Suprapubic skin (tissue), 4 donors: ENCODE data around the gene DCDC2C. TPM values are rescaled to one million over a fixed set of nuclear protein-coding genes. Genes with fewer than 3 reads are reported as not detected.

ENCODE experiments used
- DNase-seq, 2 donors: peaks; one replicate each; pipeline ENCODE4 v3.0.0-alpha.2; 2019; ENCODE audit warnings: low spot score in 2 of 2
- H3K27ac ChIP-seq: fragments of 200-600 bp; sonication (generic); one replicate; pipeline ENCODE4 v1.5.1; 2019
- H3K27me3 ChIP-seq: fragments of 200-600 bp; sonication (generic); one replicate; pipeline ENCODE4 v1.5.1; 2019
- H3K36me3 ChIP-seq: fragments of 200-600 bp; sonication (generic); one replicate; pipeline ENCODE4 v1.5.1; 2019
- H3K4me1 ChIP-seq: fragments of 200-600 bp; sonication (generic); one replicate; pipeline ENCODE4 v1.5.1; 2019
- H3K4me3 ChIP-seq: fragments of 200-600 bp; sonication (generic); one replicate; pipeline ENCODE4 v1.5.1; 2019; ENCODE audit warnings: mild to moderate bottlenecking
- H3K9me3 ChIP-seq: fragments of 200-600 bp; sonication (generic); one replicate; pipeline ENCODE4 v1.5.1; 2019
- EP300 ChIP-seq: sonication (generic); formaldehyde crosslinking; IDR thresholded peaks from one replicate; pipeline ENCODE4 v1.6.1; 2017; ENCODE audit warnings: antibody characterized with exemption
- POLR2A ChIP-seq, 2 donors: fragments of 450-650 bp; IDR thresholded peaks; one replicate each; pipeline ENCODE4 v1.6.1; 2017; ENCODE audit warnings: antibody characterized with exemption in 2 of 2, mild to moderate bottlenecking in 2 of 2, moderate library complexity in 2 of 2
- POLR2AphosphoS5 ChIP-seq, 3 donors: sonication (generic); formaldehyde crosslinking; IDR thresholded peaks; one replicate each; pipeline ENCODE4 v1.6.1; 2017; ENCODE audit warnings: antibody characterized with exemption in 3 of 3
- WGBS: methylation state at CpG from one replicate; pipeline ENCODE4 v1.1.5; 2018; 5-methylcytosine and 5-hydroxymethylcytosine counted together
- total RNA-seq, 4 donors: library from RNA; depleted of rRNA; stranded (reverse); fragments of >200 nt; gene quantifications; one replicate each; pipeline ENCODE4 v1.1.0, GENCODE V29; 2016
- TF ChIP-seq, protein P1 (sequence below), 2 donors: fragments of 200-600 bp in 1 of 2; fragments of 450-650 bp in 1 of 2; sonication (generic) in 1 of 2; IDR thresholded peaks; one replicate each; pipeline ENCODE4 v1.5.1; 2016 to 2019; ENCODE audit warnings: antibody characterized with exemption in 2 of 2, mild to moderate bottlenecking in 1 of 2, moderate library complexity in 1 of 2

Gene DCDC2C, protein sequence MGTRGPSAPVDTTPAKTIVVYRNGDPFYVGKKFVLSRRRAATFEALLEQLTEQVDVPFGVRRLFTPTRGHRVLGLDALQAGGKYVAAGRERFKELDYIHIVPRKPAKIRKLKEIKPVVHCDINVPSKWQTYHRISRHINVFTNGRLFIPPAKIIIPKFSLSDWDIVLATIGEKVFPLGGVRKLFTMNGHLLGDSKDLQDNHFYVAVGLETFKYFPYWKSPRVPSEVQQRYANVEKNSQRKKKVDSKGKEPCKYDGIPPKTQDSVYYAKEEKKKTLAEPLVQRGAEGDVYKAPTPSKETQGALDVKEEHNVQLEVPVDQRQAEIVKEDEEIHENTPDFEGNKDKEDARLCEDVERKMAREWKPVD
- 1 to 10 TPM in 1 of 4 donors, not detected in 3; 1.0 TPM for total RNA-seq

DNA sequence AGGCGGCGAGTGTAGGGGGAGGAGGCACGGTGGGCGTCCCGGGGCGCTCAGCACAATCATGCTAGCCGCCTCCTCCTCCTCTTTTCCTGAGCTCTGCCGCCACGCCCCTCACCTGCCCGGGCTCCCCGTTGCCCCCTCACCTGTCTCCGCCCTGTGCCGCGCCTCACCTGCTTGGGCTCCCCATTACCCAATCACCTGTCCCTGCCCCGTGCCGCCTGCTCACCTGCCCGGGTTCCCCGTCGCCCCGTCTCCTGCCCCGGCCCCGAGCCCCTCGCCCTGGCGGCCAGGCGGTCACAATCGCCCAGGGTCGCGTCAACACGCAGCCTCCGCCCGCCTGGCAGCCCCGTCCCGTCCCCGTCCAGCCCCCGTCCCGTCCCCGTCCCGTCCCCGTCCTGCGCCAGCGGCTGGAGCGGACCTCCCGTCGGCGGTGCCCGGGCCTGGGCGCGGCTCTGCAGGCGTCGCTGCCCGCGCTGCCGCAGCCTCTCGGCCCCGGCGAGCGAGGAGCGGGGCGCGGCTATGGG lies at the start of gene DCDC2C:
Gene DCDC2C (plus strand): TSS at position 340 of the 521 bp plus-strand sequence. CDS start 177 bp downstream, at position 517.
- WGBS: 9% methylated on average over 53 of the region's 60 CpGs
- no peaks in the 10 kb centered on the region for H3K36me3 ChIP-seq
- no peak for TF ChIP-seq EP300
- TF ChIP-seq, protein P1, sequence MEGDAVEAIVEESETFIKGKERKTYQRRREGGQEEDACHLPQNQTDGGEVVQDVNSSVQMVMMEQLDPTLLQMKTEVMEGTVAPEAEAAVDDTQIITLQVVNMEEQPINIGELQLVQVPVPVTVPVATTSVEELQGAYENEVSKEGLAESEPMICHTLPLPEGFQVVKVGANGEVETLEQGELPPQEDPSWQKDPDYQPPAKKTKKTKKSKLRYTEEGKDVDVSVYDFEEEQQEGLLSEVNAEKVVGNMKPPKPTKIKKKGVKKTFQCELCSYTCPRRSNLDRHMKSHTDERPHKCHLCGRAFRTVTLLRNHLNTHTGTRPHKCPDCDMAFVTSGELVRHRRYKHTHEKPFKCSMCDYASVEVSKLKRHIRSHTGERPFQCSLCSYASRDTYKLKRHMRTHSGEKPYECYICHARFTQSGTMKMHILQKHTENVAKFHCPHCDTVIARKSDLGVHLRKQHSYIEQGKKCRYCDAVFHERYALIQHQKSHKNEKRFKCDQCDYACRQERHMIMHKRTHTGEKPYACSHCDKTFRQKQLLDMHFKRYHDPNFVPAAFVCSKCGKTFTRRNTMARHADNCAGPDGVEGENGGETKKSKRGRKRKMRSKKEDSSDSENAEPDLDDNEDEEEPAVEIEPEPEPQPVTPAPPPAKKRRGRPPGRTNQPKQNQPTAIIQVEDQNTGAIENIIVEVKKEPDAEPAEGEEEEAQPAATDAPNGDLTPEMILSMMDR (IDR thresholded peaks at IDR 0.05): no peak
- TF ChIP-seq POLR2A (IDR thresholded peaks at IDR 0.05): no peak
- no peak for TF ChIP-seq POLR2AphosphoS5 (IDR thresholded peaks at IDR 0.05)
- peak within 1 kb of the TSS; percentile 24 for H3K4me3 ChIP-seq
- DNase-seq: no peak
- peaks cover 41% of the 10 kb centered on the region for H3K27me3 ChIP-seq
- no peak within 1 kb of the TSS for H3K27ac ChIP-seq
- H3K4me1 ChIP-seq: peaks cover 10% of the 10 kb centered on the region
- no peaks in the 10 kb centered on the region for H3K9me3 ChIP-seq

DNA sequence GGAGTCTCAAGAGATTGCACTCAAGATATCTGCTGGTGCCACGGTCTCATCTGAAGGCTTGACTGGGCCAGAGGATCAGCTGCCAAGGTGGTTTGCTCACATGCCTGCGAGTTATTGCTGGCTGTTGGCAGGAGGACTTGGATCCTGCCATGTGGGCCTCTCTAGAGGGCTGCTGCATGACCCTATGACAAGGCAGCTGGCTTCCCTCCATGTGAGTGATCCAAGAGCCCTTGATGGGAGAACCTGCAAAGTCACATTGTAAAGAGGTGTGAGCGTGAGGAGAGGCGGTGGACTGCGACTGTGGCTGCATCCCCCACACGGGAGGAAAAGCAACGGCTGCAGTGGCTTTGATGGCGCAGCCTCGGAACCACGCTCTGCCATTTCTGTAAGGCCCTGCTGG lies 49.4 kb upstream of the DCDC2C start:
- H3K4me1 ChIP-seq: peaks cover 11% of the 10 kb centered on the region
- no peaks in the 10 kb centered on the region for H3K36me3 ChIP-seq
- no peak overlapping the region for H3K4me3 ChIP-seq
- H3K27ac ChIP-seq: no peak overlapping the region
- no peaks in the 10 kb centered on the region for H3K9me3 ChIP-seq
- DNase-seq: no peak
- TF ChIP-seq POLR2A (IDR thresholded peaks at IDR 0.05) (no peak), POLR2AphosphoS5 (IDR thresholded peaks at IDR 0.05) (no peak), EP300 (no peak)
- TF ChIP-seq, protein P1 (IDR thresholded peaks at IDR 0.05): no peak
- peaks cover 18% of the 10 kb centered on the region for H3K27me3 ChIP-seq
- 90% methylated on average over 5 of the region's 10 CpGs for WGBS

DNA sequence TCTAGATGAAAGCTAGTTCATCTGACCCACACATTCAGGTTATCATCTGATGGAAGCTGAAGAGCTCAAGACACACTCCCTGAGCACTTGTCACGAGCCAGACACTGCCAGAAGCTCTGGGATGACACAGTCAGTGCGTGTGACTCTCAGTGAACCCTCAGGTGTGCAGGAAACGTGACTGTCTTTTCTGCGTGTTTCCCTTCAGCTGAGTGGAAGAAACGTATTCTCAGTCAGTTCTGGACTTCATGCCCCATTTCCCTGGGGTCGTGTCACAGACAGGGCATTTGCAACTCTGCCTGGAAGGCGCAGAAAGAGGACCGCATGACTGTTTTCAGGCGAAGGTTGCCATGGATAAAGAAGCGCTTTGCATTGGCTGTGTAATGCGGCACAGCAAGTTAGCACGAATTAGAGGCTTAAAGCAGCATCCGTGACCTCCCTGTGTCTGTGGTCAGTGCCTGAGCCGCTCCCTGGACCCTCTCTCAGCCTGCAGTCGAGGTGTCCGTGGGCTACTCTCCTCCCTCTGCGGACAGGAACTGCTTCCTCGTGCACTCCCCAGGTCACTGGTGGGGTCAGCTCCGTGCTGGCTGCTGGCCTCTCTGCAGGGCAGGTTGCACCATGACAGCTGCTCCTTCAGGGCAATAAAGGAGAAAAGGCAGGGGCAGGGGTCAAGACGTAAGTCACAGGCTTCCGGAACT lies 48.7 kb upstream of the DCDC2C start:
- Histone ChIP-seq H3K4me1 (peaks cover 11% of the 10 kb centered on the region), H3K27ac (no peak overlapping the region), H3K27me3 (peaks cover 18% of the 10 kb centered on the region), H3K36me3 (no peaks in the 10 kb centered on the region), H3K4me3 (no peak overlapping the region), H3K9me3 (no peaks in the 10 kb centered on the region)
- no peak for DNase-seq
- TF ChIP-seq POLR2AphosphoS5 (IDR thresholded peaks at IDR 0.05): no peak
- TF ChIP-seq POLR2A (IDR thresholded peaks at IDR 0.05): no peak
- TF ChIP-seq EP300: no peak
- TF ChIP-seq, protein P1 (IDR thresholded peaks at IDR 0.05): no peak
- 74% methylated on average over 11 of the region's 21 CpGs for WGBS

DNA sequence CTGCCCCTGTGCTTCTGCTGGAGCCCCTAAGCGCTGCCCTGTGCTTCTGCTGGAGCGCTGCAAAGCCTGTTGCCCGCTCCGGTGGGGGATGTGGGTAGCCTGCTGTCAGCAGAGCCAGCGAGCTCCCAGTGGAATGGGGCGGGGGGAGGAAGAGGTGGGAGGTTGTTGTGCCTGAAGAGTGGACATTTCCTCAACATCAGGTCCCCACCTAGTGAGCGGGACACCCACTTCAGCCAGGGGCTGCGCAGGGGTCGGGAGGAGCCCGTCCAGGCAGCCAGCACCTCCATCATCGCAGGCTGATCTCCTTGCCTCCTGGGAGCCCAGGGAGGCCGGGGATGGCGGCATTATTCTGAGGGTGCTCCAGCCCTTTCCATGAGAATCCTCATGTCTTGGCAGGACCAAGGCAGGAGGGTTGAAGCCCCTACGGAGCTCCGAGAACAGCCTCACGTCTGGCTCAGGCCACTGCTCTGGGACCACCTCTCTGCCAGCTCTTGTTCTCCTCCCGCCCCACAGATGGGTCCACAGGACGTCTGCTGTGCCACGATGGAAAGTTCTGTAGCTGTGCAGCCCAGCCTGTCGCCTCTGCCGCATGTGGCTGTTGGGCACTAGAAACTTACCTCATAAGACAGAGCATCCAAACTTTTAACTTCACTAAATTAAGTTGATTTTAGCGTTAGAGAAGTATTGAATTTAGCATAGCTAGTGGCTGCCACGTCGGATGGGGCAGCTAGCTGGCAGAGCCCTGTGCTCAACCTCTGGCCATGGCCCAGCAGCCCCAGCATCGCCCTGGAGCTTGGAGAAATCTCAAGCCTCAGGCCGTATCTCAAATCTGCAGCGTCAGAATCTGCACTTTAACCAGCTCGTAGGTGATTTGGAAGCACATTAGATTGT lies 47.3 kb upstream of the DCDC2C start:
- WGBS: 82% methylated on average over 20 of the region's 28 CpGs
- no peaks in the 10 kb centered on the region for H3K9me3 ChIP-seq

More for the DNA sequence above, 47.3 kb upstream of the DCDC2C start:
- TF ChIP-seq POLR2AphosphoS5 (IDR thresholded peaks at IDR 0.05): no peak
- Histone ChIP-seq H3K36me3 (no peaks in the 10 kb centered on the region), H3K27ac (no peak overlapping the region), H3K4me3 (no peak overlapping the region), H3K27me3 (peaks cover 15% of the 10 kb centered on the region), H3K4me1 (peaks cover 8% of the 10 kb centered on the region)
- no peak for DNase-seq
